Right lobe of liver (tissue), 6 donors: ENCODE results near the gene ATP10A. TPM values are rescaled to one million over a fixed set of nuclear protein-coding genes. Genes with fewer than 3 reads are reported as not detected.

Experiments used
- ATAC-seq, 4 donors: fragments of 200-7000 bp; cut with Tn5 transposase; one replicate each; pipeline ENCODE4 v1.9.1; 2020; ENCODE audit warnings: mild to moderate bottlenecking in 4 of 4, moderate library complexity in 4 of 4
- DNase-seq, 3 donors: peaks; one replicate each; pipeline ENCODE4 v3.0.0-alpha.2; 2020
- H3K27ac ChIP-seq, 3 donors: fragments of 200-600 bp; one replicate each; pipeline ENCODE4 v1.8.0; 2022
- H3K27me3 ChIP-seq, 2 donors: fragments of 200-600 bp; one replicate each; pipeline ENCODE4 v1.8.0; 2022
- H3K36me3 ChIP-seq, 4 donors: fragments of 200-600 bp; sonication (generic) in 1 of 4; one replicate each; pipeline versions ENCODE4 v1.5.1 to v1.8.0; 2017 to 2022; ENCODE audit warnings: control low read depth in 1 of 4
- H3K4me1 ChIP-seq, 4 donors: fragments of 200-600 bp; sonication (generic) in 1 of 4; one replicate each; pipeline versions ENCODE4 v1.5.1 to v1.8.0; 2017 to 2022; ENCODE audit warnings: control low read depth in 1 of 4
- H3K4me3 ChIP-seq, 3 donors: fragments of 200-600 bp; one replicate each; pipeline ENCODE4 v1.8.0; 2022
- H3K9me3 ChIP-seq, 4 donors: fragments of 200-600 bp; sonication (generic) in 1 of 4; one replicate each; pipeline versions ENCODE4 v1.5.1 to v1.8.0; 2017 to 2022; ENCODE audit warnings: control low read depth in 1 of 4
- CTCF ChIP-seq, 4 donors: fragments of 200-600 bp in 3 of 4; fragments of 450-650 bp in 1 of 4; IDR thresholded peaks; one replicate each; pipeline versions ENCODE4 v1.5.1 to v1.8.0; 2016 to 2022; ENCODE audit warnings: antibody characterized with exemption in 4 of 4, mild to moderate bottlenecking in 2 of 4
- POLR2A ChIP-seq: fragments of 450-650 bp; IDR thresholded peaks from one replicate; pipeline ENCODE4 v1.6.1; 2017; ENCODE audit warnings: antibody characterized with exemption, mild to moderate bottlenecking
- WGBS: methylation state at CpG from one replicate; pipeline ENCODE4 v1.1.6; 2018; ENCODE audit warnings: low coverage, low lambda C conversion rate; ENCODE audit not compliant: insufficient coverage; ENCODE audit errors: missing lambda C conversion rate; 5-methylcytosine and 5-hydroxymethylcytosine counted together
- intact Hi-C, 2 donors: fragments of 100-400 bp; cut with DNase I; formaldehyde crosslinking; loops; one replicate each; pipeline versions ENCODE4 v1.11.2 to v1.14.1; 2022
- total RNA-seq, 6 experiments: library from RNA; depleted of rRNA in 2 of 6; stranded (reverse); fragments of >200 nt in 2 of 6; fragmentation: NEBNext Ultra II Directional in 3 of 6; extraction: Animal tissue kit (Norgen Biotek cat#: 25700) in 3 of 6; gene quantifications; one replicate each; pipeline versions ENCODE4 v1.1.0 to v1.2.4, GENCODE V29; 2016 to 2023
- donor health status: DM: no; HTN: yes; CAD: no.
- donor health status: DM: no; HTN: no; CAD: no.
- donor health status: DM: no; HTN: no; CAD: no.
- donor health status: DM: no; HTN: yes; CAD: no.
- donor health status: DM: no; HTN: yes; CAD: no.

The ATP10A gene
- total RNA-seq, 6 experiments from 2014 or later = 0.15 to 1.00 (median 0.34) TPM

GRCh38 chr15:25812073-25812472 lies 51.1 kb downstream of the ATP10A start:
- no peak for DNase-seq
- intact Hi-C loops = no loop called here
- Histone ChIP-seq H3K9me3 (no peaks in the 10 kb centered on the region), H3K27ac (no peak overlapping the region), H3K4me1 (no peaks in the 10 kb centered on the region), H3K36me3 (no peaks in the 10 kb centered on the region), H3K27me3 (no peaks in the 10 kb centered on the region), H3K4me3 (no peak overlapping the region)
- TF ChIP-seq POLR2A = no peak
- TF ChIP-seq CTCF (IDR thresholded peaks at IDR 0.05) = no peak
- 74% methylated on average over 4 of the region's 4 CpGs for WGBS
- ATAC-seq = no peak

GRCh38 chr15:25811481-25811906 lies 51.6 kb downstream of the ATP10A start:
- H3K4me3 ChIP-seq = no peak overlapping the region
- no peaks in the 10 kb centered on the region for H3K36me3 ChIP-seq
- TF ChIP-seq POLR2A (no peak), CTCF (IDR thresholded peaks at IDR 0.05) (no peak)
- H3K27me3 ChIP-seq = no peaks in the 10 kb centered on the region
- no peak overlapping the region for H3K27ac ChIP-seq
- WGBS = 37% methylated on average over 5 of the region's 9 CpGs
- intact Hi-C loops = no loop called here
- H3K9me3 ChIP-seq = no peaks in the 10 kb centered on the region
- ATAC-seq (peak in 1 of 4 donors; percentile 25), DNase-seq (no peak)
- H3K4me1 ChIP-seq = no peaks in the 10 kb centered on the region

GRCh38 chr15:25810631-25811091 lies 52.5 kb downstream of the ATP10A start:
- H3K36me3 ChIP-seq = no peaks in the 10 kb centered on the region
- DNase-seq = no peak
- no peak for ATAC-seq
- TF ChIP-seq CTCF (IDR thresholded peaks at IDR 0.05) = no peak
- no peak for TF ChIP-seq POLR2A
- 34% methylated on average over 12 of the region's 13 CpGs for WGBS
- no peak overlapping the region for H3K4me3 ChIP-seq
- H3K27ac ChIP-seq = no peak overlapping the region
- no peaks in the 10 kb centered on the region for H3K27me3 ChIP-seq
- H3K4me1 ChIP-seq = no peaks in the 10 kb centered on the region
- no peaks in the 10 kb centered on the region for H3K9me3 ChIP-seq
- intact Hi-C loops = no loop called here

- no peak for ATAC-seq
- intact Hi-C loops = no loop called here
- H3K9me3 ChIP-seq = no peaks in the 10 kb centered on the region
- WGBS = 54% methylated on average over 2 of the region's 8 CpGs
- H3K36me3 ChIP-seq = no peaks in the 10 kb centered on the region
- no peak for DNase-seq
- H3K4me1 ChIP-seq = no peaks in the 10 kb centered on the region
- no peak overlapping the region for H3K4me3 ChIP-seq
- TF ChIP-seq CTCF (IDR thresholded peaks at IDR 0.05) (no peak), POLR2A (no peak)
- H3K27ac ChIP-seq = no peak overlapping the region
- no peaks in the 10 kb centered on the region for H3K27me3 ChIP-seq
These were observed 53.0 kb downstream of the ATP10A start for GRCh38 chr15:25810154-25810553.

GRCh38 chr15:25807063-25807462 lies 56.1 kb downstream of the ATP10A start:
- DNase-seq (no peak), ATAC-seq (no peak)
- WGBS = 52% methylated on average over 5 of the region's 6 CpGs
- Histone ChIP-seq H3K4me3 (no peak overlapping the region), H3K9me3 (no peaks in the 10 kb centered on the region), H3K27ac (no peak overlapping the region), H3K27me3 (no peaks in the 10 kb centered on the region), H3K4me1 (no peaks in the 10 kb centered on the region), H3K36me3 (no peaks in the 10 kb centered on the region)
- intact Hi-C loops = no loop called here
- no peak for TF ChIP-seq POLR2A
